ENCODE results near the gene IGLON5. TPM values are rescaled to one million over a fixed set of nuclear protein-coding genes. Genes with fewer than 3 reads are reported as not detected.

The IGLON5 gene
- total RNA-seq, 1 experiment from 2014 or later: not detected

GRCh38 chr19:51297406-51297805 is 14.0 kb upstream of the IGLON5 start:
- no peaks in the 10 kb centered on the region for H4K20me1 ChIP-seq (ENCODE audit: insufficient read depth)
- ATAC-seq (no peak), DNase-seq (ENCODE audit: low read depth, low spot score) (no peak)
- POLR2A ChIA-PET: no interaction called here
- no peak overlapping the region for H2AFZ ChIP-seq (ENCODE audit: low read depth, low read length, poor library complexity, severe bottlenecking)
- H3K4me1 ChIP-seq (ENCODE audit: control insufficient read depth in 1 of 2, insufficient read depth in 2 of 2, low read length in 2 of 2): no peaks in the 10 kb centered on the region
- H3K9me2 ChIP-seq (ENCODE audit: insufficient read depth): no peaks in the 10 kb centered on the region
- CTCF ChIA-PET: no interaction called here
- no peak overlapping the region for H3K4me2 ChIP-seq (ENCODE audit: low read length)
- RAD21 ChIA-PET (ENCODE audit: low non-redundant PET in 1 of 2, low total read pairs in 2 of 2, uncharacterized antibody in 2 of 2, unreplicated experiment in 2 of 2): no interaction called here
- H3K27me3 ChIP-seq (ENCODE audit: insufficient read depth, low read length): no peaks in the 10 kb centered on the region
- no TSS peak for BruUV-seq (replicated peaks)
- H3K9me3 ChIP-seq (ENCODE audit: control insufficient read depth in 1 of 2, insufficient read depth in 1 of 2, low read depth in 1 of 2, low read length in 2 of 2): no peaks in the 10 kb centered on the region
- no peaks in the 10 kb centered on the region for H3K79me2 ChIP-seq (ENCODE audit: insufficient read depth, low read length)
- H3K27ac ChIP-seq (ENCODE audit: low read depth, low read length): no peak overlapping the region
- intact Hi-C loops (cut with micrococcal nuclease): no loop called here
- no peak overlapping the region for H3K9ac ChIP-seq (ENCODE audit: low read length)
- no peak overlapping the region for H3K4me3 ChIP-seq (replicated peaks in 1 of 2; ENCODE audit: low read depth in 1 of 2, low read length in 2 of 2)
- H3K36me3 ChIP-seq (ENCODE audit: control insufficient read depth in 1 of 2, insufficient read depth in 2 of 2, low read length in 2 of 2): no peaks in the 10 kb centered on the region
- no peak for TF ChIP-seq EZH2 (IDR thresholded peaks at IDR 0.05)

GRCh38 chr19:51301266-51301665 is 10.2 kb upstream of the IGLON5 start:
- intact Hi-C loops (cut with micrococcal nuclease): no loop called here
- no peak for ATAC-seq
- DNase-seq (ENCODE audit: low read depth, low spot score): no peak
- no peak overlapping the region for H3K9ac ChIP-seq (ENCODE audit: low read length)
- H3K4me3 ChIP-seq (replicated peaks in 1 of 2; ENCODE audit: low read depth in 1 of 2, low read length in 2 of 2): no peak overlapping the region
- no peaks in the 10 kb centered on the region for H3K36me3 ChIP-seq (ENCODE audit: control insufficient read depth in 1 of 2, insufficient read depth in 2 of 2, low read length in 2 of 2)
- TF ChIP-seq EZH2 (IDR thresholded peaks at IDR 0.05): no peak
- TF ChIP-seq YY1 (IDR thresholded peaks at IDR 0.05; ENCODE audit: extremely low read depth, insufficient replicate concordance, low read depth, low read length): no peak
- no peak for TF ChIP-seq SP1 (IDR thresholded peaks at IDR 0.05; ENCODE audit: low read depth)
- TF ChIP-seq SRF (IDR thresholded peaks at IDR 0.05; ENCODE audit: low read depth): no peak
- no peak for TF ChIP-seq ZNF274 (IDR thresholded peaks at IDR 0.05; ENCODE audit: low read depth, low read length)
- TF ChIP-seq JUND (IDR thresholded peaks at IDR 0.05): no peak
- no peak for TF ChIP-seq FOSL1 (IDR thresholded peaks at IDR 0.05; ENCODE audit: low read depth)
- no peak for TF ChIP-seq ZFX (IDR thresholded peaks at IDR 0.05)
- TF ChIP-seq RAD21 (IDR thresholded peaks at IDR 0.05; ENCODE audit: low read depth): no peak
- no peak for TF ChIP-seq POLR2A (IDR thresholded peaks at IDR 0.05; ENCODE audit: borderline replicate concordance, extremely low read depth, insufficient read depth, insufficient read length)
- TF ChIP-seq CEBPB (IDR thresholded peaks at IDR 0.05; ENCODE audit: low read depth): no peak
- TF ChIP-seq POLR2AphosphoS5 (IDR thresholded peaks at IDR 0.05; ENCODE audit: low read depth, low read length): no peak
- no peak for TF ChIP-seq EGR1 (IDR thresholded peaks at IDR 0.05; ENCODE audit: low read depth)
- no peak for TF ChIP-seq MAX (IDR thresholded peaks at IDR 0.05)
- no peak for TF ChIP-seq TCF7L2 (IDR thresholded peaks at IDR 0.05; ENCODE audit: borderline replicate concordance, extremely low read depth, insufficient read depth, insufficient read length)
- TF ChIP-seq EZH2phosphoT487 (IDR thresholded peaks at IDR 0.05; ENCODE audit: borderline replicate concordance): no peak
- TF ChIP-seq CBX3 (IDR thresholded peaks at IDR 0.05; ENCODE audit: low read depth): no peak
- H3K9me3 ChIP-seq (ENCODE audit: control insufficient read depth in 1 of 2, insufficient read depth in 1 of 2, low read depth in 1 of 2, low read length in 2 of 2): peaks cover 5 to 14% of the 10 kb centered on the region in 2 experiments; a peak in 2 of 4 replicates
- no peaks in the 10 kb centered on the region for H3K9me2 ChIP-seq (ENCODE audit: insufficient read depth)
- no peaks in the 10 kb centered on the region for H4K20me1 ChIP-seq (ENCODE audit: insufficient read depth)
- ChIA-PET RAD21 (ENCODE audit: low non-redundant PET in 1 of 2, low total read pairs in 2 of 2, uncharacterized antibody in 2 of 2, unreplicated experiment in 2 of 2) (no interaction called here), POLR2A (no interaction called here), CTCF (no interaction called here)
- BruUV-seq (replicated peaks): no TSS peak
- no peaks in the 10 kb centered on the region for H3K27me3 ChIP-seq (ENCODE audit: insufficient read depth, low read length)
- H3K4me1 ChIP-seq (ENCODE audit: control insufficient read depth in 1 of 2, insufficient read depth in 2 of 2, low read length in 2 of 2): no peaks in the 10 kb centered on the region
- H2AFZ ChIP-seq (ENCODE audit: low read depth, low read length, poor library complexity, severe bottlenecking): no peak overlapping the region
- H3K79me2 ChIP-seq (ENCODE audit: insufficient read depth, low read length): no peaks in the 10 kb centered on the region
- no peak overlapping the region for H3K27ac ChIP-seq (ENCODE audit: low read depth, low read length)
- H3K4me2 ChIP-seq (ENCODE audit: low read length): no peak overlapping the region
